Kidney (tissue), 14 donors: Measurements from ENCODE around the gene MUC6. TPM values are rescaled to one million over a fixed set of nuclear protein-coding genes. Genes with fewer than 3 reads are reported as not detected.

Experiments
- DNase-seq, 5 donors: peaks; one replicate each; pipeline ENCODE4 v3.0.0-alpha.2; 2013 to 2020
- FAIRE-seq: peaks from 2 replicates; lab custom pipeline; 2012; peaks lifted over from hg19 to GRCh38; lab: Jason Lieb, UNC
- H3K27ac ChIP-seq, 2 donors: one replicate each; pipeline ENCODE4 v1.7.0; 2013; ENCODE audit warnings: low read depth in 2 of 2, low read length in 2 of 2, inconsistent platforms in 1 of 2
- H3K27me3 ChIP-seq: one replicate; pipeline ENCODE4 v1.7.1; 2013; ENCODE audit warnings: low read length, inconsistent platforms; ENCODE audit not compliant: control insufficient read depth, insufficient read depth
- H3K36me3 ChIP-seq, 3 donors: one replicate each; pipeline versions ENCODE4 v1.7.0 to v1.7.1; 2013; ENCODE audit warnings: low read length in 3 of 3, control low read depth in 1 of 3, inconsistent platforms in 1 of 3; ENCODE audit not compliant: insufficient read depth in 3 of 3, control insufficient read depth in 2 of 3
- H3K4me1 ChIP-seq, 3 donors: one replicate each; pipeline versions ENCODE4 v1.7.0 to v1.7.1; 2013; ENCODE audit warnings: low read length in 3 of 3, inconsistent platforms in 1 of 3, low read depth in 1 of 3; ENCODE audit not compliant: control insufficient read depth in 2 of 3, insufficient read depth in 2 of 3
- H3K4me3 ChIP-seq, 3 donors: one replicate each; pipeline versions ENCODE4 v1.7.0 to v1.8.1; 2013; ENCODE audit warnings: low read length in 3 of 3, control low read depth in 1 of 3, inconsistent platforms in 1 of 3
- H3K9ac ChIP-seq, 3 donors: one replicate each; pipeline versions ENCODE4 v1.7.0 to v1.7.1; 2013; ENCODE audit warnings: low read length in 3 of 3, control low read depth in 1 of 3, inconsistent platforms in 1 of 3
- H3K9me3 ChIP-seq, 3 donors: one replicate each; pipeline versions ENCODE4 v1.7.0 to v1.7.1; 2013; ENCODE audit warnings: low read length in 3 of 3, control low read depth in 1 of 3, inconsistent platforms in 1 of 3; ENCODE audit not compliant: control insufficient read depth in 2 of 3, insufficient read depth in 1 of 3
- intact Hi-C: fragments of 100-400 bp; cut with DNase I; formaldehyde crosslinking; loops from one replicate; pipeline ENCODE4 v1.11.1; 2022
- polyA plus RNA-seq: library from polyadenylated mRNA; stranded (reverse); fragments of 350-450 nt; fragmentation: Illumina TruSeq; extraction: RNeasy Lipid Tissue Mini Kit (QIAGEN cat#74804); gene quantifications from one replicate; pipeline ENCODE4 v1.2.3, GENCODE V29; 2014; ENCODE audit warnings: low read depth, low replicate concordance; ENCODE audit not compliant: insufficient read depth
- total RNA-seq: library from RNA; stranded (reverse); fragmentation: NEBNext Ultra II Directional; extraction: Animal tissue kit (Norgen Biotek cat#: 25700); gene quantifications from one replicate; pipeline ENCODE4 v1.2.1, GENCODE V29; 2021
- TF ChIP-seq, protein P1 (sequence below): IDR thresholded peaks from 3 replicates; pipeline ENCODE4 v1.5.1; 2012; ENCODE audit warnings: mild to moderate bottlenecking, moderate library complexity, borderline replicate concordance; ENCODE audit not compliant: insufficient read depth; ENCODE audit errors: extremely low read depth
- donor health status: control.
- donor health status: control.
- donor health status: control.
- donor health status: control.
- donor health status: control.
- donor health status: DM: yes; HTN: yes; CAD: no.
- donor health status: Normal renal cell carcinoma (clear cell type).

MUC6 gene
- total and polyA plus RNA-seq, 2 donors from 2014 or later, result 1.1 to 3.0 TPM

DNA sequence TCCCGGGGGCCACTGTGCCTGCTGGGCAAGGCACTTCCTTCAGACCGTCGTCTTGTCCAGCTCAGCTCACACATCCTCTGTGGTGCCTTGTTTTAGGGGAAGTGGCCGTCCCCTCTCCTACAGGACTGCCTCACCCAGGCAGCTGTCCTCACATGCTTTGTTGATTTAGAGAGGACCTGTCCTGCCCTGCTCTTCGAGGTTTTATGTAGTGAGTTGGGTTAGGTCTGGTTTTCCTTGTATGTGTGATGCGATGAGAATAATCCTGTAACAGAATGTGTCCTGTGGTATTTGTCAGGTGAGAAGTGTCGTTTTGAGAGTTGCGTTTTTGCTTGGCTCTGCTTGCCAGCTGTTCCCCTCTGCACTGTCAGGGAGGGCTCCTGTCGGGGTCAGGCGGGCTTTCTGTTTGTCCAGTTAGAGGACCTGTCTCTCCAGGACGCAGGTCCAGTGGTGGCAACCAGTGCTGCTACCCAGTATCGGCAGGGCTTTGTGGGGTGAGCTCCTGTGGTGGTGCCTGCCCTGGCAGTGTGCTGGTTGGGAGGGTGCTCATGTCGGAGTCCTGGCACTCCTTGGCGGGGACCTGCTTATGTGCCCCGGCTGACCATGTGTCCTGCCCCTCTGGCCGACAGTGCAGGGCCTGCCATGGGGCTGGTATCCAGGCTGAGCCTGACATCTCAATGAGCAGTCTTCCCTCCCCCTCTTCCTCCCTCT, 41.3 kb downstream of the MUC6 start:
- Histone ChIP-seq H3K36me3 (peaks cover 2 to 35% (median 23%) of the 10 kb centered on the region in 3 donors), H3K27me3 (no peaks in the 10 kb centered on the region), H3K9me3 (no peaks in the 10 kb centered on the region), H3K9ac (no peak overlapping the region), H3K27ac (no peak overlapping the region), H3K4me3 (no peak overlapping the region), H3K4me1 (peaks cover 0 to 8% (median 0%) of the 10 kb centered on the region in 3 donors)
- FAIRE-seq (no peak), DNase-seq (no peak)
- TF ChIP-seq, protein P1, sequence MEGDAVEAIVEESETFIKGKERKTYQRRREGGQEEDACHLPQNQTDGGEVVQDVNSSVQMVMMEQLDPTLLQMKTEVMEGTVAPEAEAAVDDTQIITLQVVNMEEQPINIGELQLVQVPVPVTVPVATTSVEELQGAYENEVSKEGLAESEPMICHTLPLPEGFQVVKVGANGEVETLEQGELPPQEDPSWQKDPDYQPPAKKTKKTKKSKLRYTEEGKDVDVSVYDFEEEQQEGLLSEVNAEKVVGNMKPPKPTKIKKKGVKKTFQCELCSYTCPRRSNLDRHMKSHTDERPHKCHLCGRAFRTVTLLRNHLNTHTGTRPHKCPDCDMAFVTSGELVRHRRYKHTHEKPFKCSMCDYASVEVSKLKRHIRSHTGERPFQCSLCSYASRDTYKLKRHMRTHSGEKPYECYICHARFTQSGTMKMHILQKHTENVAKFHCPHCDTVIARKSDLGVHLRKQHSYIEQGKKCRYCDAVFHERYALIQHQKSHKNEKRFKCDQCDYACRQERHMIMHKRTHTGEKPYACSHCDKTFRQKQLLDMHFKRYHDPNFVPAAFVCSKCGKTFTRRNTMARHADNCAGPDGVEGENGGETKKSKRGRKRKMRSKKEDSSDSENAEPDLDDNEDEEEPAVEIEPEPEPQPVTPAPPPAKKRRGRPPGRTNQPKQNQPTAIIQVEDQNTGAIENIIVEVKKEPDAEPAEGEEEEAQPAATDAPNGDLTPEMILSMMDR, result no peak
- intact Hi-C loops, result no loop called here

- TF ChIP-seq, protein P1, result no peak
- Histone ChIP-seq H3K4me1 (peaks cover 0 to 8% (median 0%) of the 10 kb centered on the region in 3 donors), H3K36me3 (peaks cover 2 to 44% (median 29%) of the 10 kb centered on the region in 3 donors), H3K27ac (no peak overlapping the region), H3K27me3 (no peaks in the 10 kb centered on the region), H3K9me3 (no peaks in the 10 kb centered on the region), H3K4me3 (no peak overlapping the region), H3K9ac (no peak overlapping the region)
- FAIRE-seq (no peak), DNase-seq (no peak)
- intact Hi-C loops, result no loop called here
Observed at GRCh38 chr11:993632-994167, 42.8 kb downstream of the MUC6 start.

DNA sequence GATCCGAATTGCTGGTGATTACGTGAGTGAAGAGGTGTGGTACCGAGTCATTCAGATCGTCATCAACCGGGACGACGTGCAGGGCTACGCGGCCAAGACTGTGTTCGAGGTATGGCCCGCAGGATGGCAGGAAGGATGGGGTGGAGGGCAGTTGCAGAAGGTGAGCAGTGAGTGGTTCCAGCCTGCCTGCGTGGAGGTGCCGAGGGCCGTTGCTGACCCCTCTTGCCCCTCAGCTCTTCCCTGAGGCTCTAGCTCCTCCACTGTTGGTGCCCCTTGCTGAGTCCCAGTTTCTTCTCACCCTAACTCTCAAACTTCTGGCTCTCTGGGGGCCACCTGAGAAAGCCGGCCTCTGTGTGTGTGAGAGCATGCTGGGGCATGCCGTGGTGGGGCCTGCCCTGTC, 43.9 kb downstream of the MUC6 start:
- no peaks in the 10 kb centered on the region for H3K9me3 ChIP-seq
- FAIRE-seq, result no peak
- no peak overlapping the region for H3K9ac ChIP-seq
- no peak for DNase-seq
- no peaks in the 10 kb centered on the region for H3K27me3 ChIP-seq
- no peak overlapping the region for H3K4me3 ChIP-seq
- intact Hi-C loops, result no loop called here
- no peak overlapping the region for H3K27ac ChIP-seq
- TF ChIP-seq, protein P1, result no peak
- H3K36me3 ChIP-seq, result peaks cover 2 to 50% (median 36%) of the 10 kb centered on the region in 3 donors
- H3K4me1 ChIP-seq, result peaks cover 0 to 8% (median 0%) of the 10 kb centered on the region in 3 donors
